Peyer's patch (tissue), 4 donors: ENCODE results near the gene DMKN.

Experiments used
- POLR2A ChIP-seq, 2 donors: fragments of 450-650 bp; IDR thresholded peaks; one replicate each; pipeline ENCODE4 v1.5.1; 2017; ENCODE audit warnings: antibody characterized with exemption in 2 of 2, mild to moderate bottlenecking in 2 of 2, moderate library complexity in 2 of 2
- TF ChIP-seq, protein P1 (sequence below), 6 experiments: fragments of 450-650 bp in 4 of 6; fragments of 200-600 bp in 2 of 6; sonication (generic) in 1 of 6; IDR thresholded peaks; one replicate each; pipeline ENCODE4 v1.5.1; 2017 to 2019; ENCODE audit warnings: antibody characterized with exemption in 6 of 6, mild to moderate bottlenecking in 3 of 6, moderate library complexity in 1 of 6

DNA sequence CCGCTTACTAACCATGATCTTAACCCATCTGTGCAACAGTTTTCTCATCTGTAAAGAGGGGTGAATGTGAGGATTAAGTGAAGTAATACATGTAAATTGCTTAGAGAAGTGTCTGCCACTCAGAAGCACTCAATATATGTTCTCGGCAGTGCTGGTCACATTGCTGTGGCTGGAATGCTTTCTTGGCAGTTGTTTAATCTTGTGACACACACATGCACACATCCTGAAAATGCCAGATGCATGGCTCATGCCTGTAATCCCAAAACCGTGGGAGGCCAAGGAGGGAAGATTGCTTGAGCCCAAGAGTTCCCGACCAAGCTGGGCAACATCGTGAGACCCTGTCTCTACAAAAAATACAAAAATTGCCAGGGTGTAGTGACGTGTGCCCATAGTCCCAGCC, 4.9 kb upstream of the DMKN start:
- TF ChIP-seq, protein P1, sequence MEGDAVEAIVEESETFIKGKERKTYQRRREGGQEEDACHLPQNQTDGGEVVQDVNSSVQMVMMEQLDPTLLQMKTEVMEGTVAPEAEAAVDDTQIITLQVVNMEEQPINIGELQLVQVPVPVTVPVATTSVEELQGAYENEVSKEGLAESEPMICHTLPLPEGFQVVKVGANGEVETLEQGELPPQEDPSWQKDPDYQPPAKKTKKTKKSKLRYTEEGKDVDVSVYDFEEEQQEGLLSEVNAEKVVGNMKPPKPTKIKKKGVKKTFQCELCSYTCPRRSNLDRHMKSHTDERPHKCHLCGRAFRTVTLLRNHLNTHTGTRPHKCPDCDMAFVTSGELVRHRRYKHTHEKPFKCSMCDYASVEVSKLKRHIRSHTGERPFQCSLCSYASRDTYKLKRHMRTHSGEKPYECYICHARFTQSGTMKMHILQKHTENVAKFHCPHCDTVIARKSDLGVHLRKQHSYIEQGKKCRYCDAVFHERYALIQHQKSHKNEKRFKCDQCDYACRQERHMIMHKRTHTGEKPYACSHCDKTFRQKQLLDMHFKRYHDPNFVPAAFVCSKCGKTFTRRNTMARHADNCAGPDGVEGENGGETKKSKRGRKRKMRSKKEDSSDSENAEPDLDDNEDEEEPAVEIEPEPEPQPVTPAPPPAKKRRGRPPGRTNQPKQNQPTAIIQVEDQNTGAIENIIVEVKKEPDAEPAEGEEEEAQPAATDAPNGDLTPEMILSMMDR (IDR thresholded peaks at IDR 0.05), result no peak
- no peak for TF ChIP-seq POLR2A (IDR thresholded peaks at IDR 0.05)
